GM12892 (cell line): Measurements from ENCODE around the gene PORCN.
"Not testable (repeated sequence)": the region's sequence is repeated elsewhere in the genome, so short reads cannot be mapped to it uniquely, and the experiment has no call there.

ENCODE experiments used
- DNase-seq: peaks from one replicate; pipeline ENCODE4 v3.0.0; 2011; ENCODE audit not compliant: insufficient read length
- FAIRE-seq: peaks from 2 replicates; lab custom pipeline; 2011; peaks lifted over from hg19 to GRCh38; lab: Jason Lieb, UNC
- POLR2A ChIP-seq: IDR thresholded peaks from 2 replicates; pipeline ENCODE4 v1.6.1; 2011; ENCODE audit warnings: low read depth, low read length, control low read depth
- POLR2AphosphoS5 ChIP-seq: IDR thresholded peaks from 2 replicates; pipeline ENCODE4 v1.6.1; 2011; ENCODE audit warnings: low read depth, low read length, control low read depth
- TAF1 ChIP-seq: IDR thresholded peaks from 2 replicates; pipeline ENCODE4 v1.6.1; 2011; ENCODE audit warnings: low read depth, mild to moderate bottlenecking, control low read depth, low read length, borderline replicate concordance

PORCN gene

DNA sequence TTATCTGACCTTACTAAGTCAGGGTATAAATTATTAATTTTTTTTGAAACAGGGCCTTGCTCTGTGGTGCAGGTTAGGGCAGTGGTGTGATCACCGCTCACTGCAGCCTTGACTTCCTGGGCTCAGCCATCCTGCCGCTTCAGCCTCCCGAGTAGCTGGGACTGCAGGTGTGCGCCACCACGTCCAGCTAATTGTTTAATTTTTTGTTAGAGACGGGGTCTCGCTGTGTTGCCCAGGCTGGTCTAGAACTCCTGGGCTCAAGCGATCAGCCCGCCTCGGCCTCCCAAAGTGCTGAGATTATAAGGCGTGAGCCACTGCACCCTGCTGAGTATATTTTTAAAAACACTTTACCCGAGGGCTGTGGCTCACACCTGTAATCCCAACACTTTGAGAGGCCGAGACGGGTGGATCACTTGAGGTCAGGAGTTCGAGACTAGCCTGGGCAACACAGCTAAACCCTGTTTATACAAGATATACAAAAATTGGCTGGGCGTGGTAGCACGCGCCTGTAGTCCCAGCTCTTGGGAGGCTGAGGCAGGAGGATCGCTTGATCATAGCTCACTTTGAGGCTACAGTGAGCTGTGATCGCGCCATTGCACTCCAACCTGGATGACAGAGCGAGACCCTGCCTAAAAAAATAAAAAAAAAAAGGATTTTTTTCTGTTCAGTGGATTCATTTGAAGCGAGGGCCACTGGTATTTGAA lies 30.0 kb downstream of the PORCN start:
- TF ChIP-seq TAF1 (no peak), POLR2A (no peak), POLR2AphosphoS5 (no peak)
- FAIRE-seq (no peak), DNase-seq (no peak)

DNA sequence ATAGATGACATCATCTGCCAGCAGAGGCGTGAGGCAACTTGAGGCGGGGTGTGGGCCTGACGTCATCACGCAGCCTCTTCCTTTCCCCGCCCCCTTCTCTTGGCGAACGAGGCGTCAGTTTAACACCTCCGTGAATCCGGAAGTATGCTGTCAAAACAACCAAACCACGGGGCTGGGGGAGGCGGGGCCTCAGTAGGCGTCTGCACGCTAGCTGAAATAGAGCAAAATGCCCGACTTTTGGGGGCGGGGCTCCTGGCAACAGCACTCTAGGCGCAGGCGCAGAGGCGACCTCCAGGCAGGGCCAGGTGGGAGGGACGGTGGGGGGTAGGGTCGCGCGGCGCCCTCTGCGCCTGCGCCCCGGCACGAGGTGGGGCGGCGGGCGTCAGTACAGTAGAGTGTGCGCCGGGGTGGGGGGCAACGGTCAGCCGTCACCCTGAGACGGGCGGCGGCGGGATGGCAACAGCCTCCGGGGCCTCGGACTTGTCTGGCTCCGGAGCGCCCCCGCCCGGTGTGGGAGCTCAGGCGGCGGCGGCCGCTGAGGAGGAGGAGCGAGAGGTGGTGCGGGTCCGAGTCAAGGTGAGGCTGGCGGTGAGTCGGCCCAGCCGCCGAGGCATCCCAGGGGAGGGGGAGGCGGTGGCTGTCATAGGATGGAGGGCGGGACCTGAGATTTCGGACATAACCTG lies 30.7 kb downstream of the PORCN start, which contains the start of gene TBC1D25:
TBC1D25 (plus strand) TSS at position 370 of the 683 bp plus-strand sequence; CDS start at position 454, 84 bp downstream.
- DNase-seq (peak; percentile 69), FAIRE-seq (peak; percentile 92)
- TF ChIP-seq POLR2A (peak; percentile 30; the same call in 1 of the 2 replicates), TAF1 (no peak)

DNA sequence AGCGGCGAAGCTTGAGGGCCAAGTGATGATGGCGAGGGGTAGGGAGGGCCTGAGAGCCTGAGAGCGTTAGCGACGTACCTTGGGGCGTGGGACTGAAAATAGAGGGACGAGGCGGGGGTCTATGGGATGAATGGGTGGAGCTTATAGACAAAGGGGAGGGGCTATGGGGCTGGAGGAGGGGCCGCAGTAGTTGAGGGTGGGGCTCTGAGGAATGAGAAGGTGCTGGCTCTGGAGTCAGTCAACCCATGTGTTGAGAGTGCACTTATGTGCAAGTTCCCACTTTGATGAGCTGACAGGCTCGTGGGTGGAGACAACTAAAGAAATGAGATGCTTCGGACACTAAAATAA lies 31.2 kb downstream of the PORCN start:
- DNase-seq (no peak), FAIRE-seq (no peak)
- TF ChIP-seq POLR2AphosphoS5 (no peak), POLR2A (0 out of 2 replicates have a peak, but pooled peaks have one; percentile 1), TAF1 (no peak)

DNA sequence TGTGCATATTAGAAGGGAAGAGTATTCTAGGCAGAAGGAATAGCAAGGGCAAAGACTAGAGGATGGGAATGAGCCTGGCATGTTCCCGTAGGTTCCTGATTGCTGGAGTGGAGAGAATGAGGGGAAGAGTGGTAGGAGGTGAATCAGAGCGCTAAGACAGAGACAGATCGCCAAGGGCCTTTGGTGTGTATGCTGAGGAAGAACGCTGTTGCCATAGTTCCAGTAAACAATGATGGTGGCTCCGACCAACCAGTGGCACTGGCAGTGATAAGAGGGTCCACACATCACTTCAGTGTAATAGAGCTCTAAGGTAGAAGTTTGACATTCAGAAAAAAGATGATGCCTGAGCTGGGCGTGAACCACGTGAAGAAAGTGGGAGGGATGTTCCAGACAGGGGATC lies 31.7 kb downstream of the PORCN start:
- no peak for DNase-seq
- TF ChIP-seq POLR2A: no peak
- TF ChIP-seq TAF1: no peak
- no peak for TF ChIP-seq POLR2AphosphoS5
- peak; percentile 73 for FAIRE-seq

DNA sequence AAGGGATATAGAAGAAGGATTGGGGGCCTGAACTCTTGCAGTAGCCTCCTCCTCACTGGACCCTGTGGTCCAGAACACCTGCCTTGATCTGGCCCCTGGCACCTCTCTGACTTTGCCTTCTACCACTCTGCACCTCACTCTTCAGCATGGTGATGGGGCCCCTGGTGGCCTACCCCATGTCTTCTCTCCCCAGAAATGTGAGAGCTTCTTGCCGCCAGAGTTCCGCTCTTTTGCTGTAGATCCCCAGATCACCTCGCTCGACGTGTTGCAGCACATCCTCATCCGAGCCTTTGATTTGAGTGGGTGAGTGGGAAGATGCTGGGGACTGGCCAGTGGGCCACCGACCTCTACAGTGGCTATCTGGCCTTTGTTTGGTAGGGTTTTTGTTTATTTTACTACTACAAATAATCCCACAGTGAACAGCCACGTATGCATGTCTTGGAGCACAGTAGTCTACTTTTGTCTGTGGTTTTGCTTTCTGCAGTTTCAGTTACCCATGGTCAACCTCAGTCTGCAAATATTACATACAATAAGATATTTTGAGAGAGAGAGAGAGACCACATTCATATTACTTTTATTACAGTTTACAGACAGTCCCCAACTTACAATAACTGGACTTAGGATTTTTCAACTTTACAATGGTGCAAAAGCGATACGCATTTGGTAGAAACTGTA lies 32.5 kb downstream of the PORCN start:
- TF ChIP-seq POLR2AphosphoS5 (no peak), TAF1 (no peak), POLR2A (no peak)
- DNase-seq (no peak), FAIRE-seq (no peak)

DNA sequence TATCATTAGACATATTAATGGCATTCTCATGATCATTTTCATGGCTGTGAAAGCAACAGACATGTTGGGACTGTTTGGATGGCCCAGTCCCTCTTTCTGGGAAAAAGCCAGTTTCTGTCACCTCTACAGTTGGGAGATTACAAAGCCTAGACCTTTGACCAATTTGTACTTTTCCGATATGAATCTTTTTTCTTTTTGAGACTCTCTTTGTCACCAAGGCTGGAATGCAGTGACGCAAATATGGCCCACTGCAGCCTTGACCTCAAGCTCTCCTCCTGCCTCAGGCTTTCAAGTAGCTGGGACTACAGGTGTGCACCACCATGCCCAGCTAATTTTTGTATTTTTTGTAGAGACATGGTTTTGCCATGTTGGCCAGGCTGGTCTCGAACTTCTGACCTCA lies 40.1 kb downstream of the PORCN start:
- no peak for DNase-seq
- FAIRE-seq: no peak
- TF ChIP-seq POLR2AphosphoS5 (no peak), TAF1 (no peak), POLR2A (no peak)

DNA sequence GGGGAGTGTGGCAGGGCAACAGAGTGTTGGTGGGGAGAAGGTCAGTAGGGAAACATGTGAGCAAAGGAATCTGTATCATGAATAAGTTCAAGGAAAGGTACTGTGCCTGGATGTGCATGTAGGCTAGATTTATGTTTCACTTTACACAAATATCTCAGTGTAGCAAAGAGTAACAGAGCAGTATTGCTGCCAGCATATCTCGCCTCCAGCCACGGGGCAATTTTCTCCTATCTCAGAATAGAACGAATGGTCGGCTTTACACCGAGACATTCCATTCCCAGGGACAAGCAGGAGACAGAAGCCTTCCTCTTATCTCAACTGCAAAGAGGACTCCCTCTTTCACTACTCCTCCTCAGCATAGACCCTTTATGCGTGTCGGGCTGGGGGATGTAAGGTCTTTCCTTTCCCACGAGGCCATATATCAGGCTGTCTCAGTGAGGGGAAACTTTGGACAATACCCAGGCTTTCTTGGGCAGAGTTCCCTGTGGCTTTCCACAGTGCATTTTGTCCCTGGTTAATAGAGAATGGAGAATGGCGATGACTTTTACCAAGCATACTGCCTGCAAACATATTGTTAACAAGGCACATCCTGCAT lies 47.0 kb downstream of the PORCN start:
- FAIRE-seq, DNase-seq: not testable (repeated sequence)

DNA sequence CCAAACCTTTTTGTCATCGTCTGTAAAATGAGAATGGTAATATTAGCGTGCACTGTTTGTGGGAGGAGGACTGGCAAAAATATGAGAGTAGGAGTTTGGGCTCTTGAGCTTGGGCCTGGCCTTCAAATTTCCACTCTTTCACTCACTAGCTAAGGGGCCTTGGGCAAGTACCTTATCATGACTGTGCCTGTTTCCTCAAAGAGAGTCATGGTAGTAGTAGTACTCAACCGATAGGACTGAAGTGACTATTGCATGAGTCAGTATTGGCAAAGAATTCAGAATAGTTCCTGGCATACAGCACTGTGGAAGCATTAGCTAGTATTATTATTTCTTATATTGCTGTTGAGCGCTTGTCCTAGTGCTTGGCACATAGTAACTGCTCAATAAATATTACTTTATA lies 49.5 kb downstream of the PORCN start:
- DNase-seq (no peak), FAIRE-seq (no peak)
- no peak for TF ChIP-seq POLR2AphosphoS5
- no peak for TF ChIP-seq POLR2A
- no peak for TF ChIP-seq TAF1

DNA sequence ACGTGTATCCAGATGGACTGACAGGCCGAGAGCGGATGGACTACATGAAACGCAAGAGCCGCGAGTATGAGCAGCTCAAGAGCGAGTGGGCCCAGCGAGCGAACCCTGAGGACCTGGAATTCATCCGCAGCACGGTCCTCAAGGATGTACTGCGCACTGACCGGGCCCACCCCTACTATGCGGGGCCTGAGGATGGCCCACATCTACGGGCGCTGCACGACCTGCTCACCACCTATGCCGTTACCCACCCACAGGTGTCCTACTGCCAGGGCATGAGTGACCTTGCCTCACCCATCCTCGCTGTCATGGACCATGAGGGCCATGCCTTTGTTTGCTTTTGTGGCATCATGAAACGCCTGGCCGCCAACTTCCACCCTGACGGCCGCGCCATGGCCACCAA lies 50.8 kb downstream of the PORCN start:
- FAIRE-seq (no peak), DNase-seq (no peak)
- TF ChIP-seq POLR2A: no peak
- TF ChIP-seq POLR2AphosphoS5: no peak
- no peak for TF ChIP-seq TAF1

DNA sequence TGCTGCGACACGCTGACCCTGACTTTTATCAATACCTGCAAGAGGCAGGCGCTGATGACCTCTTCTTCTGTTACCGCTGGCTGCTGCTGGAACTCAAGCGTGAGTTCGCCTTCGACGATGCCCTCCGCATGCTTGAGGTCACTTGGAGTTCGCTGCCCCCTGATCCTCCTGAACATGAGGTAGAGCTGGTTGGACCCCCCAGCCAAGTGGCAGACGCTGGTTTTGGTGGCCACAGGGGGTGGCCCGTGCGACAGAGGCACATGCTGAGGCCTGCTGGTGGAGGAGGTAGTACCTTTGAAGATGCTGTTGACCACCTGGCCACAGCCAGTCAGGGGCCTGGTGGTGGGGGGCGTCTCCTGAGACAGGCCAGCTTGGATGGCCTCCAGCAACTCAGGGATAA lies 51.3 kb downstream of the PORCN start:
- TF ChIP-seq POLR2A (no peak), TAF1 (no peak), POLR2AphosphoS5 (no peak)
- no peak for DNase-seq
- FAIRE-seq: no peak

DNA sequence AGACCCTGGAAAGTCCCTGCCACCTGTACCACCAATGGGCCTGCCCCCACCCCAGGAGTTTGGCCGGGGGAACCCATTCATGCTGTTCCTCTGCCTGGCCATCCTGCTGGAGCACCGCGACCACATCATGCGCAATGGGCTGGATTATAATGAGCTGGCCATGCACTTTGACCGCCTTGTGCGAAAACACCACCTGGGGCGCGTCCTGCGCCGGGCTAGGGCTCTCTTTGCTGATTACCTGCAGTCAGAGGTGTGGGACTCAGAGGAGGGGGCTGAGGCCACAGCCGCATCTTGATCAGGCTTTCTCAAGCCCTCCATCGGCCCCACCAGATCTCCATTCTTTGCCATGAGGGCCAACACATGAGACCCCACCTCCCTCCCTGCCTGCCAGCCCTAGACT lies 51.9 kb downstream of the PORCN start:
- TF ChIP-seq TAF1 (no peak), POLR2AphosphoS5 (no peak), POLR2A (no peak)
- DNase-seq: no peak
- no peak for FAIRE-seq

DNA sequence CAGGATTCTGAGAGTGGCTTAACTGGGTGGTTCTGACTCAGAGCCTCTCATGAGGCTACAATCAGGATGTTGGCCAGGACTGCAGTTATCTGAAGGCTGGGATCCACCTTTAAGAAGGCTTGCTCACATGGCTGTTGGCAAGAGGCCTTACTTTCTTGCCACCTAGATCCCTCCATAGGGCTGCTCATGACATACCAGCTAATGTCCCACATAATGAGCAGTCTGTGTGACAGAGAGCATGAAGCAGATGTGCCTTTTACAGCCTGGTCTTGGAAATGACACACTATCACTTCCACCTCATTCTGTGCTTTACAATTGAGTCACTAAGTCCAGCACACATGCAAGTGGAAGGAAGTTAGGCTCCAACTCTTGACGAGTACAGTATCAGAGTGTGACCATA lies 61.2 kb downstream of the PORCN start:
- TF ChIP-seq POLR2AphosphoS5 (no peak), POLR2A (peak; percentile 41; the same call in 1 of the 2 replicates), TAF1 (no peak)
- no peak for DNase-seq
- FAIRE-seq: no peak
